ENCODE results near the gene STPG3.
A peak's percentile ranks its signal among the peaks of the same experiment; 100 is the strongest.
"Not testable (repeated sequence)": the region's sequence is repeated elsewhere in the genome, so short reads cannot be mapped to it uniquely, and the experiment has no call there.

STPG3 gene

GRCh38 chr9:137234055-137234697, 16.9 kb upstream of the STPG3 start:
- no peak for DNase-seq

GRCh38 chr9:137234758-137235423, 16.2 kb upstream of the STPG3 start:
- DNase-seq = no peak

GRCh38 chr9:137235424-137236237, 15.5 kb upstream of the STPG3 start:
- DNase-seq = no peak

GRCh38 chr9:137236238-137236935, 14.7 kb upstream of the STPG3 start:
- peak; percentile 23 for DNase-seq

GRCh38 chr9:137236936-137237421, 14.1 kb upstream of the STPG3 start:
- no peak for DNase-seq

GRCh38 chr9:137237759-137238726, 13.0 kb upstream of the STPG3 start:
- no peak for DNase-seq

GRCh38 chr9:137239541-137240200, 11.4 kb upstream of the STPG3 start:
- not testable (repeated sequence) for DNase-seq

- DNase-seq = no peak
These were observed 10.7 kb upstream of the STPG3 start for GRCh38 chr9:137240318-137240840.

GRCh38 chr9:137240841-137241489, 10.1 kb upstream of the STPG3 start, which contains the start of gene TUBB4B:
TSS of gene TUBB4B (plus strand) at chr9:137241287. CDS start at chr9:137241361, 74 bp downstream.
- peak; percentile 100 for DNase-seq

GRCh38 chr9:137241490-137242268, 9.4 kb upstream of the STPG3 start:
- DNase-seq = peak; percentile 44

GRCh38 chr9:137242269-137243203, 8.6 kb upstream of the STPG3 start:
- DNase-seq = no peak

GRCh38 chr9:137243266-137243625, 7.8 kb upstream of the STPG3 start:
- DNase-seq = not testable (repeated sequence)

- DNase-seq = no peak
These were observed 7.2 kb upstream of the STPG3 start for GRCh38 chr9:137243626-137244485.

GRCh38 chr9:137244486-137245449, 6.3 kb upstream of the STPG3 start:
- DNase-seq = no peak

GRCh38 chr9:137245450-137246421, 5.3 kb upstream of the STPG3 start:
- no peak for DNase-seq
